Activated naive CD8-positive, alpha-beta T cell treated with anti-CD3 and anti-CD28 coated beads, Interleukin-2, amount 10 ng/mL, durations not matched to agents 7 days and 5 days (primary cell): ENCODE data around the gene MYB. TPM values are rescaled to one million over a fixed set of nuclear protein-coding genes. Genes with fewer than 3 reads are reported as not detected.

Source experiments
- ATAC-seq: fragments of 150-1000 bp; cut with Tn5 transposase; one replicate; pipeline ENCODE4 v1.10.0; 2021; ENCODE audit warnings: low read depth, moderate library complexity
- POLR2A ChIA-PET: fragments of 350-600 bp; sonication (Branson Sonifier 250); formaldehyde crosslinking; loops from one replicate; lab custom pipeline; 2021; ENCODE audit warnings: antibody characterized with exemption; lab: Charles Lee
- DNase-seq: peaks from one replicate; pipeline ENCODE4 v3.0.0; 2021
- H3K27ac Mint-ChIP-seq: one replicate; pipeline ENCODE4 v1.8.0; 2022; ENCODE audit warnings: mild to moderate bottlenecking, mixed read lengths
- H3K27me3 Mint-ChIP-seq: one replicate; pipeline ENCODE4 v1.8.0; 2022; ENCODE audit warnings: mild to moderate bottlenecking, moderate library complexity, mixed read lengths
- H3K36me3 Mint-ChIP-seq: one replicate; pipeline ENCODE4 v1.8.0; 2021; ENCODE audit warnings: mild to moderate bottlenecking, mixed read lengths
- H3K4me1 Mint-ChIP-seq: one replicate; pipeline ENCODE4 v1.8.0; 2021; ENCODE audit warnings: mixed read lengths
- H3K4me3 Mint-ChIP-seq: one replicate; pipeline ENCODE4 v1.8.0; 2022; ENCODE audit warnings: mild to moderate bottlenecking, moderate library complexity, mixed read lengths
- H3K9me3 Mint-ChIP-seq: one replicate; pipeline ENCODE4 v1.8.0; 2021; ENCODE audit warnings: mixed read lengths
- microRNA-seq: library from miRNA; unstranded; fragments of <30 nt; microRNA quantifications from one replicate; pipeline ENCODE4 v1.2.0, GENCODE V29; 2022
- total RNA-seq, 2 experiments: library from RNA; stranded (reverse); gene quantifications; one replicate each; pipeline ENCODE4 v1.2.3, GENCODE V29; 2021

The MYB gene
- total RNA-seq, 2 experiments from 2014 or later = 8.4 to 8.8 TPM

- no peaks in the 10 kb centered on the region for H3K27me3 Mint-ChIP-seq
- POLR2A ChIA-PET = no interaction called here
- H3K4me3 Mint-ChIP-seq = no peak overlapping the region
- H3K9me3 Mint-ChIP-seq = no peaks in the 10 kb centered on the region
- no peak overlapping the region for H3K27ac Mint-ChIP-seq
- no peaks in the 10 kb centered on the region for H3K4me1 Mint-ChIP-seq
- ATAC-seq (no peak), DNase-seq (no peak)
- no peaks in the 10 kb centered on the region for H3K36me3 Mint-ChIP-seq
Observed at GRCh38 chr6:135257631-135258405, 76.7 kb downstream of the MYB start.

DNA sequence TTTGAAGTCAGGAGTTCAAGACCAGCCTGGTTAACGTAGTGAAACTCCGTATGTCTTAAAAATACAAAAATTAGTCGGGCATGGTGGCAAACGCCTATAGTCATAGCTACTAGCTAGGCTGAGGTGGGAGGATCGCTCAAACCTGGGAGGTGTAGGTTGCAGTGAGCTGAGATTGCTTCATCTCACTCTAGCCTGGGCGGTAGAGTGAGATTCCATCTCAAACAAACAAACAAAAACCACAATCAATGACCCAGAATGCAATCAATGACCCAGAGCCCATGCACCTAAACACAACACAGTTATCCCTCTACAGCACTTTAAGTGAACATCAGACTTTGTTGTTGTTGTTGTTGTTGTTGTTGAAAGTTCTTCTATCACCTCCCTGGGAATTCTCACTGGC, 77.9 kb downstream of the MYB start:
- Mint-ChIP-seq H3K36me3 (no peaks in the 10 kb centered on the region), H3K27ac (no peak overlapping the region), H3K27me3 (no peaks in the 10 kb centered on the region), H3K4me3 (no peak overlapping the region), H3K4me1 (no peaks in the 10 kb centered on the region), H3K9me3 (no peaks in the 10 kb centered on the region)
- POLR2A ChIA-PET = no interaction called here
- DNase-seq (no peak), ATAC-seq (no peak)

- ATAC-seq (no peak), DNase-seq (no peak)
- H3K27me3 Mint-ChIP-seq = no peaks in the 10 kb centered on the region
- no peaks in the 10 kb centered on the region for H3K36me3 Mint-ChIP-seq
- H3K27ac Mint-ChIP-seq = no peak overlapping the region
- no peaks in the 10 kb centered on the region for H3K4me1 Mint-ChIP-seq
- peaks cover 3% of the 10 kb centered on the region for H3K9me3 Mint-ChIP-seq
- POLR2A ChIA-PET = no interaction called here
- H3K4me3 Mint-ChIP-seq = no peak overlapping the region
Observed at GRCh38 chr6:135260612-135261011, 79.5 kb downstream of the MYB start.

- no peaks in the 10 kb centered on the region for H3K4me1 Mint-ChIP-seq
- DNase-seq = no peak
- no peak for ATAC-seq
- peaks cover 3% of the 10 kb centered on the region for H3K9me3 Mint-ChIP-seq
- no peak overlapping the region for H3K27ac Mint-ChIP-seq
- H3K4me3 Mint-ChIP-seq = no peak overlapping the region
- POLR2A ChIA-PET = no interaction called here
- H3K27me3 Mint-ChIP-seq = no peaks in the 10 kb centered on the region
- no peaks in the 10 kb centered on the region for H3K36me3 Mint-ChIP-seq
Observed at GRCh38 chr6:135261872-135262725, 81.0 kb downstream of the MYB start.

GRCh38 chr6:135265278-135265677, 84.2 kb downstream of the MYB start:
- POLR2A ChIA-PET = interaction anchor here (0.6 kb wide), 1 partner anchor 21 kb away, joined by 3 read pairs; no protein-coding TSS in a partner anchor
- no peak for ATAC-seq
- H3K9me3 Mint-ChIP-seq = peaks cover 3% of the 10 kb centered on the region
- no peaks in the 10 kb centered on the region for H3K27me3 Mint-ChIP-seq
- H3K4me3 Mint-ChIP-seq = no peak overlapping the region
- H3K4me1 Mint-ChIP-seq = no peaks in the 10 kb centered on the region
- DNase-seq = no peak
- H3K36me3 Mint-ChIP-seq = no peaks in the 10 kb centered on the region
- no peak overlapping the region for H3K27ac Mint-ChIP-seq

- no peak for DNase-seq
- ATAC-seq = no peak
- Mint-ChIP-seq H3K4me1 (no peaks in the 10 kb centered on the region), H3K27me3 (no peaks in the 10 kb centered on the region), H3K9me3 (peaks cover 3% of the 10 kb centered on the region), H3K27ac (no peak overlapping the region), H3K36me3 (no peaks in the 10 kb centered on the region), H3K4me3 (no peak overlapping the region)
- POLR2A ChIA-PET = no interaction called here
Observed at GRCh38 chr6:135266675-135267074, 85.6 kb downstream of the MYB start.

DNA sequence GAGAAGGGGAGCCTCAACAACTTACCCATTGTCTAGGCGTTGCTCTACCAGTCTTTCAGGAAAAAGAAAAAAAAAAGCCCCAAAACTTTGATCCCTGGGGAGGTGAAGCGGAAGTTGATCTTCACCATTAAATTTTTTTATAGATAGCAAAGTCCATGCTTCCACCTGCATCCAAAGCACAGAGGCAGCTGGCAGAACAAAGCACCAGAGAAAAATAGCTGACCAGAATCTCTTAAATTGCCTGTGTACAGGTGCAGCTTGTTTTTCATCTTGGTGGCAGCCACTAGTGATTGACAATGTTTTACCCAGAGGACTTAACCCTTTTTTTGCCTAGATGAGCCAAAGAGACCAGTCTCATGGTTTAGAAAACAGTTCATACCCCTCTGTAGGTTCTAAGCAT, 86.0 kb downstream of the MYB start:
- no peak for DNase-seq
- no peaks in the 10 kb centered on the region for H3K4me1 Mint-ChIP-seq
- ATAC-seq = no peak
- no peaks in the 10 kb centered on the region for H3K27me3 Mint-ChIP-seq
- no peak overlapping the region for H3K4me3 Mint-ChIP-seq
- peaks cover 3% of the 10 kb centered on the region for H3K9me3 Mint-ChIP-seq
- no peak overlapping the region for H3K27ac Mint-ChIP-seq
- POLR2A ChIA-PET = no interaction called here
- H3K36me3 Mint-ChIP-seq = no peaks in the 10 kb centered on the region

DNA sequence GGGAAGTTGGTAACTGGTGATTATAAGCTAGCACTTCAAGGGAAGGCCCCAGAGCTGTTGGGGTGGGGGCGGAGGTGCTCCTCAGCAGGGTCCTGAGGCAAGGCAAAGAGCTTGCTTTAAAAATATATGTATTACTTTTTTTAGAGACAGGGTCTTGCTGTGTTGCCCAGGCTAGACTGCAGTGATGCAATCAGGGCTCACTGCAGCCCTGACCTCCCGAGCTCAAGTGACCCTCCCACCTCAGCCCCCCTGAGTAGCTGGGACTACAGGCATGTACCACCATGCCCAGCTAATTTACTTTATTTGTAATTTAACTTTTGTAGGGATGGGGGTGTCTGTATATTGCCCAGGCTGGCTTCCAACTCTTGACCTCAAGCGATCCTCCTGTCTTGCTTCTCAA, 87.2 kb downstream of the MYB start:
- Mint-ChIP-seq H3K27me3 (no peaks in the 10 kb centered on the region), H3K4me3 (no peak overlapping the region)
- no peak for ATAC-seq

GRCh38 chr6:135268740-135269139, 87.6 kb downstream of the MYB start:
- DNase-seq (no peak), ATAC-seq (no peak)
- no peaks in the 10 kb centered on the region for H3K27me3 Mint-ChIP-seq
- peaks cover 3% of the 10 kb centered on the region for H3K9me3 Mint-ChIP-seq
- no peaks in the 10 kb centered on the region for H3K4me1 Mint-ChIP-seq
- no peak overlapping the region for H3K27ac Mint-ChIP-seq
- H3K4me3 Mint-ChIP-seq = no peak overlapping the region
- POLR2A ChIA-PET = no interaction called here
- H3K36me3 Mint-ChIP-seq = no peaks in the 10 kb centered on the region

More for the DNA sequence above, 87.2 kb downstream of the MYB start:
- H3K36me3 Mint-ChIP-seq = no peaks in the 10 kb centered on the region
- H3K27ac Mint-ChIP-seq = no peak overlapping the region
- no peaks in the 10 kb centered on the region for H3K4me1 Mint-ChIP-seq
- peaks cover 3% of the 10 kb centered on the region for H3K9me3 Mint-ChIP-seq
- no peak for DNase-seq
- POLR2A ChIA-PET = no interaction called here

Small RNA genes lying within 50 kb of the gene (microRNA-seq; reads per million reads assigned to microRNA genes)
- gene MIR548A2 = not detected

Other genes starting within 250 kb of the MYB start
- 1 to 10 TPM; 1.3 to 1.4 TPM for gene ALDH8A1, start 231.2 kb upstream of the MYB start, total RNA-seq
- 10 to 100 TPM; 72.6 to 72.7 TPM for gene HBS1L, start 126.5 kb upstream of the MYB start, total RNA-seq